Ishikawa (cell line): ENCODE measurements around the gene USH1G.

Experiments used
- CREB1 ChIP-seq: IDR thresholded peaks from 2 replicates; pipeline ENCODE4 v1.6.1; 2012; ENCODE audit warnings: low read depth
- EGR1 ChIP-seq: IDR thresholded peaks from 2 replicates; pipeline ENCODE4 v1.6.1; 2012
- EP300 ChIP-seq: IDR thresholded peaks from 2 replicates; pipeline ENCODE4 v1.6.1; 2012; ENCODE audit warnings: borderline replicate concordance
- TAF1 ChIP-seq: IDR thresholded peaks from 2 replicates; pipeline ENCODE4 v1.6.1; 2012; ENCODE audit warnings: low read depth, mild to moderate bottlenecking
- TCF12 ChIP-seq: IDR thresholded peaks from 2 replicates; pipeline ENCODE4 v1.6.1; 2012; ENCODE audit warnings: low read depth
- YY1 ChIP-seq: IDR thresholded peaks from 2 replicates; pipeline ENCODE4 v1.6.1; 2012; ENCODE audit warnings: low read depth

GRCh38 chr17:74928786-74929185, 5.7 kb upstream of the USH1G start:
- TF ChIP-seq TCF12: no peak
- no peak for TF ChIP-seq TAF1
- TF ChIP-seq YY1: no peak
- no peak for TF ChIP-seq EGR1
- TF ChIP-seq EP300: no peak
- no peak for TF ChIP-seq CREB1
